Chondrocyte (in vitro differentiated cells): ENCODE data around the gene BMP8B. TPM values are rescaled to one million over a fixed set of nuclear protein-coding genes. Genes with fewer than 3 reads are reported as not detected.
"Not testable (repeated sequence)": the region's sequence is repeated elsewhere in the genome, so short reads cannot be mapped to it uniquely, and the experiment has no call there.

Source experiments
- DNase-seq: peaks from one replicate; pipeline ENCODE4 v3.0.0; 2021; ENCODE audit warnings: mixed read lengths, low spot score
- H3K27ac Mint-ChIP-seq: one replicate; pipeline ENCODE4 v1.8.0; 2021; ENCODE audit warnings: mild to moderate bottlenecking, moderate library complexity, mixed read lengths; ENCODE audit not compliant: unreplicated experiment
- H3K27me3 Mint-ChIP-seq: 2 replicates; pipeline ENCODE4 v1.8.0; 2021; ENCODE audit warnings: low read depth, mixed read lengths
- H3K36me3 Mint-ChIP-seq: 2 replicates; pipeline ENCODE4 v1.8.0; 2021; ENCODE audit warnings: low read depth, mixed read lengths
- H3K4me1 Mint-ChIP-seq: 2 replicates; pipeline ENCODE4 v1.8.0; 2021; ENCODE audit warnings: low read depth, mild to moderate bottlenecking, mixed read lengths
- H3K4me3 Mint-ChIP-seq: one replicate; pipeline ENCODE4 v1.8.0; 2021; ENCODE audit warnings: mild to moderate bottlenecking, moderate library complexity, mixed read lengths; ENCODE audit not compliant: unreplicated experiment
- H3K9me3 Mint-ChIP-seq: 2 replicates; pipeline ENCODE4 v1.8.0; 2021; ENCODE audit warnings: low read depth, mixed read lengths
- total RNA-seq: library from RNA; stranded (reverse); gene quantifications from 3 replicates; pipeline ENCODE4 v1.2.1, GENCODE V29; 2021
- TF ChIP-seq, protein P1 (sequence below): fragments of 200-600 bp; sonication (generic); IDR thresholded peaks from 2 replicates; pipeline ENCODE4 v1.5.0; 2021; ENCODE audit warnings: antibody characterized with exemption, mild to moderate bottlenecking, moderate library complexity

The BMP8B gene
- total RNA-seq, 1 donor from 2014 or later: 0.25 TPM

DNA sequence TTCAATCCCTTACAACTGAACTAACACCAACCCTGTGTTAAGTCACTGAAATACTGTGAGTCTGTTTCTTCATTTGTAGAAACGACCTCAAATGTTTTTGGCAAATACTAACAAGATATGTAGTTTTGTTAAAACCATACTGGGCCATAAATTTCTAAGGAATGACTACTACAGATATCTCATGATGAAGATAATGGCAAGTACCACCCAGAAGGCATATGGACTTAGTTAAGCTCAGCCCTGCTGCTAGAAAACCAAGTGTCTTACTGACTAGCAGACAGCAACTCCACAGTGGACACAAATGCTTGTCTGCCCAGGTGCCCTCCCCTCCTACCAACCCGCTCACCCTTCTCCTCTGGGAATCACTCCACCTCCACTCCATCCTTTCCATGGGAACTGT, 44.5 kb upstream of the BMP8B start:
- peaks cover 7% of the 10 kb centered on the region for H3K36me3 Mint-ChIP-seq
- H3K27me3 Mint-ChIP-seq: no peaks in the 10 kb centered on the region
- no peaks in the 10 kb centered on the region for H3K9me3 Mint-ChIP-seq
- H3K27ac Mint-ChIP-seq: no peak overlapping the region
- TF ChIP-seq, protein P1, sequence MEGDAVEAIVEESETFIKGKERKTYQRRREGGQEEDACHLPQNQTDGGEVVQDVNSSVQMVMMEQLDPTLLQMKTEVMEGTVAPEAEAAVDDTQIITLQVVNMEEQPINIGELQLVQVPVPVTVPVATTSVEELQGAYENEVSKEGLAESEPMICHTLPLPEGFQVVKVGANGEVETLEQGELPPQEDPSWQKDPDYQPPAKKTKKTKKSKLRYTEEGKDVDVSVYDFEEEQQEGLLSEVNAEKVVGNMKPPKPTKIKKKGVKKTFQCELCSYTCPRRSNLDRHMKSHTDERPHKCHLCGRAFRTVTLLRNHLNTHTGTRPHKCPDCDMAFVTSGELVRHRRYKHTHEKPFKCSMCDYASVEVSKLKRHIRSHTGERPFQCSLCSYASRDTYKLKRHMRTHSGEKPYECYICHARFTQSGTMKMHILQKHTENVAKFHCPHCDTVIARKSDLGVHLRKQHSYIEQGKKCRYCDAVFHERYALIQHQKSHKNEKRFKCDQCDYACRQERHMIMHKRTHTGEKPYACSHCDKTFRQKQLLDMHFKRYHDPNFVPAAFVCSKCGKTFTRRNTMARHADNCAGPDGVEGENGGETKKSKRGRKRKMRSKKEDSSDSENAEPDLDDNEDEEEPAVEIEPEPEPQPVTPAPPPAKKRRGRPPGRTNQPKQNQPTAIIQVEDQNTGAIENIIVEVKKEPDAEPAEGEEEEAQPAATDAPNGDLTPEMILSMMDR: no peak
- DNase-seq: no peak
- H3K4me1 Mint-ChIP-seq: no peaks in the 10 kb centered on the region
- no peak overlapping the region for H3K4me3 Mint-ChIP-seq

DNA sequence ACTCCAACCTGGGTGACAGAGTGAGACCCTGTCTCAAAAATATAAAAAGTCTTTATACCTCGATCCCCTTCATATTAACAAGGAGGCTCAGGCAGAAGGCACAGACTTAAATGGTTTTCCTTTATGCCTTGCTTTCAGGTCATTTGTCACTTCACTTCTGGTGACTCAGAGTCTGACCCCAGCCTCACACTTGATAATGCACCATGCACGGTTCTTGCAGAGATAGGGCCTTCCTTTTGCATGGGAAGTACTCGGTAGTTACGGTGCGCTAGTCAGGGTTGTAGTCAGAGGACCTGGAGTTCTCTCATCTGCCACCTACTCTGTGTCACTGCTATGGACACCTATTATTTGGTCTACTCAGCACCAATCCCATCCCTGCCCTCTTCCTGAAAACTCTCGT, 43.6 kb upstream of the BMP8B start:
- TF ChIP-seq, protein P1: no peak
- Mint-ChIP-seq H3K36me3 (peaks cover 4% of the 10 kb centered on the region), H3K27me3 (no peaks in the 10 kb centered on the region), H3K27ac (no peak overlapping the region), H3K4me1 (no peaks in the 10 kb centered on the region), H3K4me3 (no peak overlapping the region), H3K9me3 (no peaks in the 10 kb centered on the region)
- DNase-seq: no peak

DNA sequence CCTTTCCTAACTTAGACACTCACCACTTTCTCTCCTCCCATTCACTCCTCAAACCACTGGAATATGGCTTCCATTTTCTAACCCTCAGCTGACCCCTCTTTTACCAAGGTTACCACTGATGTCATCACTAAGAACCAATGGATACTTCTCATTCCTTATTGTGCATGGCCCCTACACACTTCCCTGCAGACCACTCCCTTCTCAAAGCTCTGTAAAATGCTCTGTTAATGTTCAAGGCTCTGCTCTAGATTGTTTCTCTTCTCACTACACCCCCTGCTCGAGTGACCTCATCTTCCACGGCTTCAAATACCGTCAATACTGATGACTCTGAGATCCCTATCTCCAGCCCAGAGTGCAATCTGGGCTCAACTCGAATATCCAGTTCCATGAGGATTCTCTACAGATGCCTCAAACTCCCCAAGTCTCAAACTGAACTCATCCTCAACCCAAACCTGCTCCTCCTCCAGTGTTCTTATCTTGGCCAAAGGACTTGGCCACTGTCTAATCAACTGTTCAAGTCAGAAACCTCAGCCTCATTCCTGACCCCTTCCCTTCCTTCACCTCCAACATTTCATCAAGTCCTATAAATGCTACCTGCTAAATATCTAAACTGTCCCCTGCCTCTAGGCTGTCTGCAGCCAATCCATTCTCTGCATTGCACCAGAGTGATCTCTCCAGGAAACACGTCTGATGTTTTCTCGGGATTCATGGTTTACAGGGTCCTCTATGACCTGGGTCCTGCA, 41.3 kb upstream of the BMP8B start:
- no peak overlapping the region for H3K4me3 Mint-ChIP-seq

DNA sequence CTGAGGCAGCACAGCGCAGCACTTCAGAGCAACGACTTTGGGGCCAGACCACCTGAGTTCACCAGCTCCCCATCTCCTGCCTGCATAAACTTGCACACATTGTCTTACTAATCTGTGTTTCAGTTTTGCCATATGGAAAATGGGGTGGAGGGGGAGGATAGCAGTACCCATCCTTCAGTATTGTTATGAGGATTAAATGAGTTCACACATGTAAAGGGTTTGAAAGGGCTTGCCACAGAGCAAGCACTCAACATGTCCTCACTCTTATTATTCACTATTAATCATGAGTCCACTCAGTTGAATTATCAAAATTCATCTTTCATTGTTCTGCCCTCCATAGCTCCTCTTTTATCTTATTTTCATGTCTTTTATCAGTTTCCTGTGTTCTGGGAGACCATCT, 40.1 kb upstream of the BMP8B start:
- H3K4me1 Mint-ChIP-seq: no peaks in the 10 kb centered on the region
- TF ChIP-seq, protein P1: no peak
- no peak for DNase-seq
- no peak overlapping the region for H3K27ac Mint-ChIP-seq
- H3K4me3 Mint-ChIP-seq: no peak overlapping the region
- H3K36me3 Mint-ChIP-seq: peaks cover 2% of the 10 kb centered on the region
- H3K9me3 Mint-ChIP-seq: peaks cover 5% of the 10 kb centered on the region
- no peaks in the 10 kb centered on the region for H3K27me3 Mint-ChIP-seq

More for the DNA sequence above, 41.3 kb upstream of the BMP8B start:
- no peaks in the 10 kb centered on the region for H3K27me3 Mint-ChIP-seq
- no peaks in the 10 kb centered on the region for H3K4me1 Mint-ChIP-seq
- no peaks in the 10 kb centered on the region for H3K9me3 Mint-ChIP-seq
- TF ChIP-seq, protein P1: no peak
- no peak overlapping the region for H3K27ac Mint-ChIP-seq
- peaks cover 2% of the 10 kb centered on the region for H3K36me3 Mint-ChIP-seq
- DNase-seq: no peak

DNA sequence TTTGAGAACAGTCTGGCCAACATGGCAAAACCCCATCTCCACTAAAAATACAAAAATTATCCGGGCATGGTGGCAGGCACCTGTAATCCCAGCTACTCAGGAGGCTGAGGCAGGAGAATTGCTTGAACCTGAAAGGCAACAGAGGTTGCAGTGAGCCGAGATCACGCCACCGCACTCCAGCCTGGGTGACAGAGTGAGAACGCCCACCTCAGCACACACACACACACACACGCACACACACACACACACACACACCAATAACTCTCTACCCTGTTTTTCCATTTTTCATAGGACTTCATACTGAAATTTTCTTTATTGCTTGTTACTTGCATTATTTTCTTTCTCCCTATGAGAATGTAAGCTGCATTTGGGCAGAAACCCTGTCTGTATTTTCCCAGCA, 39.6 kb upstream of the BMP8B start:
- H3K9me3 Mint-ChIP-seq, H3K27ac Mint-ChIP-seq: not testable (repeated sequence)

DNA sequence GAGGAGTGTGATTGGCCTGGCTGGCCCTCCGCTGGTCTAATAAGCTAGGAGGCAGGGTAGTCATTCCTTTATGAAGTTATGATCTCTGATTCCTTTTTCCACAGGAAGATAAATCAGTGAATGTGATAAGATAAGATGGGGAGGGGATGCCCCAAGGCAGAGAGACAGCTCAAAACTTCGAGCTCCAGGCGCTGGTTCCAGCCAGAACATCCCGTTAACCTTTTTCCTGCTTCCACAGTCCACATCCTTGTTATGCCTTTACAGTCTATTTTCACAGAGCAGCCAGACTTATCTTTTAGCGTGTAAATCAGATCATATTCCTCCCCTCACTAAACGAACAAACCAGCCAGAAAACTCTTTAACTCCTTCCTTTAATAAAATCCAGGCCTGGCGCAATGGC, 38.5 kb upstream of the BMP8B start:
- TF ChIP-seq, protein P1: no peak
- Mint-ChIP-seq H3K27me3 (no peaks in the 10 kb centered on the region), H3K4me1 (peaks cover 4% of the 10 kb centered on the region), H3K4me3 (no peak overlapping the region), H3K27ac (no peak overlapping the region), H3K9me3 (peaks cover 5% of the 10 kb centered on the region), H3K36me3 (peaks cover 4% of the 10 kb centered on the region)
- no peak for DNase-seq

More for the DNA sequence above, 39.6 kb upstream of the BMP8B start:
- not testable (repeated sequence) for H3K27me3 Mint-ChIP-seq, H3K4me1 Mint-ChIP-seq, DNase-seq, H3K36me3 Mint-ChIP-seq, H3K4me3 Mint-ChIP-seq
